RCC 7860 (cell line): Measurements from ENCODE around the gene CACNA1B.
"Not testable (repeated sequence)": the region's sequence is repeated elsewhere in the genome, so short reads cannot be mapped to it uniquely, and the experiment has no call there.

Experiments
- DNase-seq: peaks from one replicate; pipeline ENCODE4 v3.0.0-alpha.2; 2015; ENCODE audit warnings: low spot score
- FAIRE-seq: peaks from 2 replicates; lab custom pipeline; 2012; peaks lifted over from hg19 to GRCh38; lab: Jason Lieb, UNC

CACNA1B gene

DNA sequence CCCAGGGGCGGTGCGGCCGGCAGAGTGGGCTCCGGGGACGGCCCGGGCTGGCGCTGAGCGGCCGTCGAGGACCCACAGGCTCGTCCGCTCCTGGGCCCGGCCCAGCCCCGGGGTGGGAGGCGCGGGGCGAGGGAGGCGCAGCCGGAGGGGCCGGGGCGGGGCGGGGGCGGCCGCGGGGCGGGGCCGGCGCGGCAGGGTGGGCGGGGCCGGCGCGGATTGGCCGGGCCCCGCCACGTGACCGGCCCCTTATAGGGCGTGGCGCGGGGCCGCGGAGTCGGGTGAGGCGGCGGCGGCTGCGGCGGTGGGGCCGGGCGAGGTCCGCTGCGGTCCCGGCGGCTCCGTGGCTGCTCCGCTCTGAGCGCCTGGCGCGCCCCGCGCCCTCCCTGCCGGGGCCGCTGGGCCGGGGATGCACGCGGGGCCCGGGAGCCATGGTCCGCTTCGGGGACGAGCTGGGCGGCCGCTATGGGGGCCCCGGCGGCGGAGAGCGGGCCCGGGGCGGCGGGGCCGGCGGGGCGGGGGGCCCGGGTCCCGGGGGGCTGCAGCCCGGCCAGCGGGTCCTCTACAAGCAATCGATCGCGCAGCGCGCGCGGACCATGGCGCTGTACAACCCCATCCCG is at the start of gene CACNA1B:
Gene CACNA1B, plus strand, starts transcription at position 277 of the 617 bp plus-strand sequence. Its CDS starts 152 bp downstream, at position 429.
- DNase-seq, FAIRE-seq: not testable (repeated sequence)

DNA sequence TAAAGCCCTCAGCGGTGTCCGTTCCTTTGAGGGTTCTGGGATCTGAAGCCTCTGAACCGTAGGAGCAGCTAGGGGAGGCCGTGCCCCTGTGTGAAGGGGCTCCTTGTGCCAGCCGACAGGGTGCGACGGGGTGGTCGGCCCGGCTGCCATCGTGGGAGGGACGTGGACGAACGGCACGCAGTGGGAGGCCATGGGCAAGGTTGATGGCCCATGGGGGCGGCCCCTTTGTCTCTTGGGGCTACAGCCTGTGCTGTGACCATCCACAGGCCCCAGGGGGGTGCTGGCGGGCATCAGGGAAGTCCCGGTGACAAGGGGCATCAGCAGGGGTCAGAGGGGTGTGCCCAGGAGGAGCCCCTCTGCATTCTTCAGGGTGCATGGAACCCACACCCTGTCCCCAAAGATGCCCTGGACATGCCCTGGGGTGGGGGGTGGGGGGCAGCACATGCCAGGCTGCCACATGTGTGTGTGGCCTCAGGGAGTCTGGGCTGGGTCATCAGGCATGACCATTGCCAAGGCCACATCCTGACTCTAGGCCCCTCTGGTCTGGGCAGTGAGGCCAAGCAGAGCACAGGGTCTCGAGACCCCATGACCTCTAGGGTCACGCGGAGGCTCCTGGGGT is 49.6 kb upstream of the CACNA1B start:
- no peak for FAIRE-seq
- DNase-seq: no peak

DNA sequence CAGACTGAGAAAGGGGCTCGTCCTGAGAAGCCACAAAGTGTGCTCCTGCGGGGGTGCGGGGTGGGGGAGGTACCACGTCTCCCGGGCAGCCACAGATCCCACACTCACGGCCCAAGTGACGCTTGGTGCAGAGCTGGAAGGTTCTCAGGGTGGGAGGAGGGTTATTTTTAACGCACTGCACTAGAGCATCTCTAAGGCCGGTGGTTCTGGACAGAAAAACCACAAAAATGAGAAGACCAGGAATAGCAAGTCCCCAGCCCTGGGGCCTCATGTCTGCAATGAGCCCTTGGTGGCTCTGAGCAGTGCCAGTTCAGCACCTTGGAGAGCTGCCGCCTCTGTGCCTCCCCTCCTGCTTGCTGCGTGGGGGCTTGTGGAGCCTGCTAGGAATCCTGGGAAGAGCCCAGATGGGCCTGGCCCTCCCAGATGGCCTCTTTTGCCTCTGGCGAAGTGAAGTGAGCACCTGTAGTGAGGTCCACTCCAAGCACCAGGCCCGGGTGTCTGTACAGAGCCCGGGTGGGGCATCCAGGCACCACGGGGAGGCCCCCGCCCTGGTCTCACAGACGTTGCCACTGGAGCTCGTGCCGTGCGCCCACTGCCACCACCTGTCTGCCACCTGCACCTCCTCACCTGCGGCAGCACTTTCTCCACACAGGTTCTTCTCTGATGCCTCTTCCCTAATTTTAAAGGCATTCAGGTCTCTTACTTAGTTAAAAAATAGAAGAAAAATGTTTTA is 48.9 kb upstream of the CACNA1B start:
- no peak for FAIRE-seq
- no peak for DNase-seq

DNA sequence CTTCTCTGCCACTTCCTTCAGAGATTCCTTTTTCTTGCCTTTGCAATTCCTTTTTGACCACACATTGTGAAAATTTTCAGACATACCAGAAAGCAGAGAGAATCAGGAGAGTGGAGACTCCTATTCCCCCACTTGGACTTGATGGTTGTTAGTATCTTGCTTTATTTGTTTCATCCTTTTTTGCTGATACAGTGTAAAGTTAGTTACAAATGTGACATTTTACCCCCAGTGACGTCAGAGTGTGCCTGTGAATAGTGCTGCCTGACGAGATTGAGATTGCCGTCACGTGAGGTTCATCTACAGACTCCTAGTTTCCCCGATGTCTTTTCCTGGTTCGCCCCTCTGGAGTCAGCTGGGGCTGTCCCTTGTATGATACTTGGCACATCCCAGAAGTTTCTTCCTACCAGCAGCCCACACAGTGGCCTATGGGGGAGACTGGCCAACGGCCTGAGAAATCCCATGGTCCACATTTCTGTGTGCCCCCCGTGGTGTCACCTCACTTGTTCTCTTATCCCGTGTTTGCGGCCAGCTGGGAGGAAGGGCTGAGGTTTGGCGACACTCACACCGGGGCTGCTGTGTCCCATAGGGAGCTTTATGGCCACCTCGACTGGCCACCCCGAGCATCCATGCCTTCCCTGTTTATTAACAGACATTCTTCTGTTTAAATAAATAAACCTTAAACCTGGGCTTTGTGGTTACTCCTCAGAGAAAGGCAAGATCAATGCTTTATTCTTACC is 48.2 kb upstream of the CACNA1B start:
- no peak for DNase-seq
- no peak for FAIRE-seq

DNA sequence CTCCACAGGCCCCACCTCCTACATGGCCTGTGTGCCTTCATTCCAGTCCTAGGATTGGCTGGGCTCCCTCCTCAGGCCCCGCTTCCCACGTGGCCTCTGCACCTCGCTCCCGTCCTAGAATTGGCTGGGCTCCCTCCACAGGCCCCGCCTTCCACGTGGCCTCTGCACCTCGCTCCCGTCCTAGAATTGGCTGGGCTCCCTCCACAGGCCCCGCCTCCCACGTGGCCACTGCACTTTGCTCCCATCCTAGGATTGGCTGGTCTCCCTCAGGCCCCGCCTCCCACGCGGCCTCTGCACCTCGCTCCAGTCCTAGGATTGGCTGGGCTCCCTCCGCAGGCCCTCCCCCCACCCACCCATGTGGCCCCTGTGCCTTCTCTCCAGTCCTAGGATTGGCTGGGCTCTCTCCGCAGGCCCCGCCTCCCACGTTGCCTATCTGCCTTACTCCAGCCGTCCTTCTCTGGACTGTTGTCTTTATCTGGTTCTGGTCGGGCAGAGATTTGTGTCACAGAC is 45.3 kb upstream of the CACNA1B start:
- no peak for DNase-seq
- FAIRE-seq: no peak

DNA sequence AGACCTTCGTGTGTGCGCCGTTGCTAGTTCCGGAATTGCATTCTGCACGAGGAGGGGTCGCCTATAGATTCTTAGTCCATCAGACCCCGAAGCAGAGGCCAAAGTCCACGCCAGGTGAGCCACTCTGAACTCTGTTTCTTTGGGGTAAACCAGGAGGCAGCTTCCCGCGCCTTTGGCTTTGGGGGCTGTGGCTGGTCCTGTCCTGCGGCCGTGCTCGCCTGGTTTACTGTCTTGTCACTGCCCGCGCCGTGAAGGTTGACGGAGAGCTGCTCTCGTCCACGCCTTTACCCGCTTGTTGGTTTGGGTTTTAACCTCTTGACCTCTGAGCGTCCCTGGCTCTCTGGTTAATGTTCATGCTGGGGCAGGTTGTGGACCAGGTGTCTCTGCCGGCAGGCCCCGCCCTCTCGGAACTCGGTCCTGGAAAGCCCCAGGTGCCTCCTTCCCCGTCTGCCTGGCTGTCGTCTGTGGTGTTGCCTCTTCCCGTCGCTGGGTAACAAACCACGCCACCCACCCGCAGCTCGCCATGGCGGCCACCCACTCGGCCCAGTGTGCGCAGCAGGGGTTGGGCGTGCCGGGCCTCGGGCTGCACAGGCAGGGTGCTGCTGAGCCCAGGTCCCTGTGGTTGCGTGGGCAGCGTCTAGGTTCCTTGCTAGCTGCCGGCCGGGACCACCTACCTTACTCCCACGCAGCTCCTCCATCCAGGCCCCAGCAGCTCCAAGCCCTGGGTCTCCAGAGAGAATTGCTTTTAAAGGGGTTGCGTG is 44.6 kb upstream of the CACNA1B start:
- DNase-seq (no peak), FAIRE-seq (no peak)

DNA sequence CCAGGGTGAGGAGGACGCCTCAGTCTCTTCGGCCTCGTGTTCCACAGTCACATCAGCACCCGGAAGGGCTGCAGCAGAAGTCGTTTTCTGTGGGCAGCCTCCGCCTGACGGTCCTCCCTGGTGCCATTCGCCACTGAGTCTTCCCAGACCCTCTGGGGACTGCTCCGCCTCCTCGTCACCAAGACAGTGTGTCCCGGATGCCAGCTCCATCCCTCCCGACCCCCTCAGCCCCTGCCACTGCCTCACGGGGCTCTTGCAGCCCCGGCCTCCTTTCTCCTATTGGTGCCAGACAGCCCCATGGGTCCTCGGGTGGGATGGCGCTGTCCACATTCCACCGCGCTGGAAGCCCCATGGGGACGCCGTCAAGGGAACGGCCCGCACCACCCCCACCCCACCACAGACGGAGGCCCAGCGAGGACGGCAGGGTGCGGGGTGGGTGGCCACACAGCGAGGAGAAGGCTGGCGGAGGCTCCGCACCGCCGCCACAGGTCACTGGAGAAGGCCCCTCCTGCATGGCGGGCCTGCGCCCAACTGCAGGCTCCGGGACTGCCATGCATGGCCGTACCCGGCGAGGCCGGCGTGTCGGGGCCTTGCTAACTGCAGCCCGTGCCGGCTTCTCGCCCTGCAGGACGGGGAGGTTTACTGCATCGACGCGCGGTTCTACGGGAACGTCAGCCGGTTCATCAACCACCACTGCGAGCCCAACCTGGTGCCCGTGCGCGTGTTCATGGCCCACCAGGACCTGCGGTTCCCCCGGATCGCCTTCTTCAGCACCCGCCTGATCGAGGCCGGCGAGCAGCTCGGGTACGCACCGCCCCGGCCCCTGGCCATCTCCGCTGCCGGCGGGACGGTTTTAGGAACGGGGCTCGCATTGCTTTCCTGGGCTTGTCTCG is 43.6 kb upstream of the CACNA1B start:
- DNase-seq (no peak), FAIRE-seq (no peak)

DNA sequence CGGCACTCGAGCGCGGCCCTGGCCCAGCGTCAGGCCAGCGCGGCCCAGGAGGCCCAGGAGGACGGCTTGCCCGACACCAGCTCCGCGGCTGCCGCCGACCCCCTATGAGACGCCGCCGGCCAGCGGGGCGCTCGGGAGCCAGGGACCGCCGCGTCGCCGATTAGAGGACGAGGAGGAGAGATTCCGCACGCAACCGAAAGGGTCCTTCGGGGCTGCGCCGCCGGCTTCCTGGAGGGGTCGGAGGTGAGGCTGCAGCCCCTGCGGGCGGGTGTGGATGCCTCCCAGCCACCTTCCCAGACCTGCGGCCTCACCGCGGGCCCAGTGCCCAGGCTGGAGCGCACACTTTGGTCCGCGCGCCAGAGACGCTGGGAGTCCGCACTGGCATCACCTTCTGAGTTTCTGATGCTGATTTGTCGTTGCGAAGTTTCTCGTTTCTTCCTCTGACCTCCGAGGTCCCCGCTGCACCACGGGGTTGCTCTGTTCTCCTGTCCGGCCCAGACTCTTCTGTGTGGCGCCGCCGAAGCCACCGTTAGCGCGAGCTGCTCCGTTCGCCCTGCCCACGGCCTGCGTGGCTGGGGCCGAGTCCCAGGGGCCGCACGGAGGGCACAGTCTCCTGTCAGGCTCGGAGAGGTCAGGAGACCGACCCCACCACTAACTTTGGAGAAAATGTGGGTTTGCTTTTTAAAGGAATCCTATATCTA is 42.6 kb upstream of the CACNA1B start:
- no peak for FAIRE-seq
- DNase-seq: no peak

DNA sequence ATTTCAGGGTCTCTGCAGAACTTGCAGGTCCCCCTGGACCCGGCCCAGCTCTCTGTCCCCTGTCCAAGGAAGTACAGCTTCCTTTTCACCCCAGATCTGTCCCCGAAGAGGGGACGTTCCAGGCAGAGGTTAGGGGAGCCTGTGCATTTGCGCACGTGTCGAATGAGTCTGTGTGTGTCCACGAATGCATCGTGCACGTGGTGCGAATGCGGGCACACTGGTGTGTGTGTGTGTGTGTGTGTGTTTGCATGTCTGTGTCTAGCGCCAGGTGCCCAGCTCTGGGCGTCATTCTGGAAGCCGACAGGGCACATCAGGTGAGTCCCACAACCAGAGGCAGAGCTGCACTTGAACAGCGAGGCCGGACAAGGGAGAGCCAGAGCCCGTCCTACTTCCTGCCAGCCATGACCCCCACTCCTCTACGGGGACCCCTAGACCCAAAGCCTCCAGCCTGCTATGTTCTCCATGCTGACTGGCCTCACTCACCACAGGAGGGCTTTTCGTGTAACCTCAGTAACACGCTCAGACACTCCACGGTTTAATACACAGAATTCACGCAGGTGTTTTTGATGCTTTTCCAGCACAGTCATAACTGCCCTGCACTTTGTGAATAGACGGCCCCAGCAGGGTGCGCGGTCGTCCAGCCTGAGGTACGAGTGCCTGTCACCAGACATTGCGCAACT is 41.3 kb upstream of the CACNA1B start:
- no peak for DNase-seq
- FAIRE-seq: no peak

DNA sequence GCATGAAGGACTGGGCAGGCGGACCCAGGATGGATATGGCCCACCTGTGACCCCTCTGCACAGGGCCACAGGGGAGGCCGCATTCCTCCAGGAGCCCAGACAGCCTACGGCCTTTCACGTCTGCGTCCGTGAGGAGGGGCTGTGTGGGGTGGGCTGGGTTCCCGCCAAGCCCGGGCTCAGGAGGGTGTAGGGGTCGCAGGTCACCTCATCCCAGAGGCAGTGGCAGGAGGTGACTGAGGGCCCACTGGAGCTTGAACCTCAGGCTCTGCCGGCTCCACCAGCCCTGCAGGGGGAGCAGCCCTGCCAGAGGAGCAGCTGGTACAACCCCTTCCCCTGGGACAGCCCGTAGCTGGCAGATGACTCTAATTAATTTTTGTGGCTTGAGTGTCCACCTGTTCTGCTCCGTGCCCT is 40.7 kb upstream of the CACNA1B start:
- no peak for FAIRE-seq
- DNase-seq: no peak

DNA sequence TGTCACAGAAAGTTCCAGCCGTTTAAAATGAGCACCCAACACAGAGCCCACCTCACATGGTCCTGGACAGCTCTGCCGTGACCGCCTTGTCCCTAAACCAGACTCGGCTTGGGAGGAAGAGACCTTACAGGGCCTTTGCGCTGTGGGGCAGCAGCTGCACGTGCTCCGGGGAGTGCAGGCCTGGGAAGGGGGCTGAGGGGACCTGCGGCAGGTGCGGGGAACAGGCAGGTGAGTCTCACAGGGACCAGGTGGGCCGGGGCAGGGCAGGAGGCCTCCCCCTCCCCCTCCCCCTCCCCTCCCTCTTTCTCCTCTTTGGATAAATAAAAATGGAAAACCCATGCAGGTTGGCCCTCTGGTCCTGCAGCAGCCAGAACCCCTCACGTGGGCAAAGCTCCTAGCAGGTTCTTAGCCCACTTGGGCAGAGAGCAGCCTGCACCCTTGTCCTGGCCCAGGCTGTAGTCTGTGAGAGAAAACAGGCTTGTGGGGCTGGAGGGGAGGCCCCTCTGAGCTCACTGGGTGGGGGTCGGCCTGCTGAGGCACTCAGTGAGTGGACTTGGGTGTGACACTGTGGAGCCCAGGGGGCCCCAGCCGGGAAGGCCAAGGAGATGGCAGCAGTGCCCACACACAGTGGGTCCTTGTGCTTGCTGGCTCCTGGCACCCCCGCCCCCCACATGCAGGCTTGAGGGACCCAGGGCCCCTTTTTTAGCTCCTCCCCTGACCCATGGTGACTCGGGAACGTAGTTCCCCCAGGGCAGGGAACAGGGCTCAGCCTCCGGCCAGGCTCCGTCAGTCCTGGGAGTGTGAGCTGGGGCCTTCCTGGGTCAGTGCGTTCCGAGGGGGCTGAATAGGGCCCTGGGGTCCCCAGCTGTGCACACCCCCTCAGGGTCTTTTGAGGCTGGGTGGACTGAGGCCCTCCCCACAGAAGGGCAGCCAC is 40.0 kb upstream of the CACNA1B start:
- FAIRE-seq (no peak), DNase-seq (no peak)

DNA sequence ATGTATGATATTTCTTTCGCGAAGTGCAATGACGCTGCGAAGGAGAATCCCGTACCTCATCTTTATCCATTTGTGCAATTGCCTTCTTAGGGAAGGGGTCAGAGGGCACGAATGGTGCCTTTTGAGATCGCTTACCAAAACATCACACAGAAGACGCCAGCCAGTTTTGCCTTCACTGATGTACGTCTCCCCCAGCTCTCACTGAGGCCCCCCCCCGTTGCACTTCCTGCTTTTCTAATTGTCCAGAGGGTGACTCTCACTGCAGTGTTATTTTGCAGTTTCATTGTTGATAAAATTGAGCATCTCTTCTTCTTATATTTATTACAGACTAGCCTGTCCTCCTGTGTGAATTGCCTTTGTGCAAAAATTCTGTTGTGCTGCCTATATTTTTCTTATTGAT is 39.0 kb upstream of the CACNA1B start:
- no peak for DNase-seq
- FAIRE-seq: no peak

DNA sequence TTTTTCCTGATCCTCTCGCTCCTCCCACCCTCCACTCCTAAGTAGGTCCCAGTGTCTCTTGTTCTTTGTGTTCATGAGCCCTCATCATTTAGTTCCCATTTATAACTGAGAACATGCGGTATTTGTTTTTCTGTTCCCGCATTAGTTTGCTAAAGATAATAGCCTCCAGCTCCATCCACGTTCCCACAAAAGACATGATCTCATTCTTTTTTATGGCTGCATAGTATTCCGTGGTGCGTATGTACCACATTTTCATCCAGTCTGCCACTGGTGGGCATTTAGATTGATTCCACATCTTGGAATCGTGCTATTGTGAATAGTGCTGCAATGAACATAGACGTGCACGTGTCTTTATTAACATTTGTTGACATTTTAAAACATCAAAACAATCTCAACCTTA is 34.2 kb upstream of the CACNA1B start:
- DNase-seq: no peak
- FAIRE-seq: no peak

DNA sequence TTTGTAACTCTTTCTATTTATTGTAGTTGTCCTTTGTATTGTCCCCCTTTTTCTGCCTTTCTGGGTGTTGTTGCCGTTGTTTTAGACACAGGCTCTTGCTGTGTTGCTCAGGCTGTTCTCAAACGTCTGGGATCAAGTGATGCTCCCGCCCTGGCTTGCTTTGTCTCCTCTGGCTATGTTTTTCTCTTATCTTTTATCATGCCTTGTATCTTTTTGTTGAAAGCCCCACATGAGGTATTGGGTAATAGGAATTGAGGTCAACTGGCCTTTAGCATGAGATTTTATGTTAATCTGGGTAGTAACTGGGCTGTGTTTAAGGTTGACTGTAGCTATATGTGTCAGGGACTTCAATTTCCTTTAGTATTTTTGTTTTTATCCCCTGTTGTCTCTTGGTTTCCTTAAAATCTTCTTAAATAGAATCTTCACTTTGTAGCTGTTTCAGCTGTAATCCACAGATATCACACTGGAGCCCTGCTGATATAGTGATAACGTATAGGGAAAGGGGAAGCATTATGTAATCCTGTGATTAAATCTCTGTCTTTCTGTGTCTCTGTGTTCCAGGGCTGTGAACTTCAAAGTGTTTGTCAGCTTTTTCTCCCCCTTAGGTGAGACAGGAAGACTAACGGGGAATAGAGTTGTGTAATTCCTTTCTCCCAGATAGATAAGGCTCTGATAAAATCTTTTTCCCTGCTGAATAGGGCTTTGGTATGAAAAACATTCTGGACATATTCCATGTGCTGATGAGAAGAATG is 25.9 kb upstream of the CACNA1B start:
- FAIRE-seq: no peak
- no peak for DNase-seq

DNA sequence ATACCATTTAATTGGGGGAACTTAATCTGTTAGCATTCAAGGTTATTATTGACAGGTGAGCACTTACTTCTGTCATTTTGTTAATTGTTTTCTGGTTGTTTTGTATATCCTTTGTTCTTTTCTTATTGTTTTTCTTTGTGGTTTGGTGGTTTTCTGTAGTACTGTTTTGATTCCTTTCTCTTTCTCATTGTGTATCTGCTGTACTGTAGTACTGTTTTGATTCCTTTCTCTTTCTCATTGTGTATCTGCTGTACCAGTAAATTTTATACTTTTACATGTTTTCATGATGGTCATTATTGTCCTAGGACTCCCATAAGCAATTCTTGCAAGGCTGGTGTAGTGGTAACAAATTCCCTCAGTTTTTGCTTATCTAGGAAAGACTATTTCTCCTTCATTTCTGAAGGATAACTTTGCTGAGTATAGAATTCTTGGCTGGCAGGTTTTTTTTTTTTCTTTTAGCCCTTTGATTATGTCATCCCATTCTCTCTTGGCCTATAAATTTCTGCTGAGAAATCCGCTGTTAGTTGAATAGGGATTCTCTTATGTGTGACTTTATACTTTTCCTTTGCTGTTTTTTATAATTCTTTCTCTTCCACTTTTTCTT is 24.1 kb upstream of the CACNA1B start:
- DNase-seq (no peak), FAIRE-seq (no peak)

DNA sequence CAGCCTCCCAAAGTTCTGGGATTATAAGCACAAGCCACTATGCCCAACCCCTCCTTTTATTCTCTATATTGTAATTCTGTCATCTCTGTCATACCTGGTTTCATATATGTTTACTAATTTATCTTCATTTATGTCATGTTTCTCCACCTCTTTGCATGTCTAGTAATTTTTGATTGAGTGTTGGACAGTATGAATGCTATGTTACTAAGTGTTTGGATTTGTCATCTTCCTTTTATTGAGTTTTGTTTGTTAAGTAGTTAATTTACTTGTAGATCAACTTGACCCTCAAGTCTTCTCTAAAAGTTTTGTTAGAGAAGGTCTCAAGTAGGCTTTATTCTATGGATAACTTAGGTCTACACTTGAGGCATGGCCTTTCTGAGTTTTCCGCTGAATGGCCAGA is 17.2 kb upstream of the CACNA1B start:
- FAIRE-seq: no peak

More for the DNA sequence above, 17.2 kb upstream of the CACNA1B start:
- no peak for DNase-seq
